Panc1 (cell line): ENCODE results near the gene NID1. TPM values are rescaled to one million over a fixed set of nuclear protein-coding genes. Genes with fewer than 3 reads are reported as not detected.

Experiments used
- ATAC-seq: fragments of 200-7000 bp; cut with Tn5 transposase; 2 replicates; pipeline ENCODE4 v1.9.1; 2020; ENCODE audit warnings: mild to moderate bottlenecking, moderate library complexity
- BruUV-seq: library from RNA; stranded (reverse); fragments of 400-500 nt; replicated peaks from 2 replicates; lab custom pipeline; 2021; lab: Mats Ljungman, UMichigan
- CTCF ChIA-PET: fragments of 300-600 bp; sonication (Branson Sonifier 250); formaldehyde crosslinking; loops from one replicate; lab custom pipeline; 2022; ENCODE audit warnings: antibody characterized with exemption; lab: Charles Lee
- POLR2A ChIA-PET: fragments of 300-600 bp; sonication (Branson Sonifier 250); formaldehyde crosslinking; loops from one replicate; lab custom pipeline; 2022; ENCODE audit warnings: antibody characterized with exemption; lab: Charles Lee
- DNase-seq: peaks from one replicate; pipeline ENCODE4 v3.0.0-alpha.2; 2010; ENCODE audit warnings: low read depth, low spot score
- H3K27ac ChIP-seq: 2 replicates; pipeline ENCODE4 v1.5.1; 2011; ENCODE audit warnings: mild to moderate bottlenecking, low read length, inconsistent platforms
- H3K27me3 ChIP-seq: fragments of 200-500 bp; sonication (Bioruptor generic); 2 replicates; pipeline ENCODE4 v1.6.0; 2014; ENCODE audit warnings: low read length, inconsistent platforms; ENCODE audit not compliant: control insufficient read depth, insufficient read depth
- H3K36me3 ChIP-seq: fragments of 200-500 bp; sonication (Bioruptor generic); 2 replicates; pipeline ENCODE4 v1.5.1; 2014; ENCODE audit warnings: inconsistent platforms, mild to moderate bottlenecking, low read length, moderate library complexity; ENCODE audit not compliant: control insufficient read depth, insufficient read depth
- H3K4me1 ChIP-seq: 2 replicates; pipeline ENCODE4 v1.5.1; 2011; ENCODE audit warnings: inconsistent platforms, mild to moderate bottlenecking, low read length, moderate library complexity; ENCODE audit not compliant: control insufficient read depth, insufficient read depth
- H3K4me3 ChIP-seq, 2 experiments: 2 replicates each; pipeline ENCODE4 v1.5.1; 2011 to 2012; ENCODE audit warnings: low read depth in 2 of 2, low read length in 2 of 2, mild to moderate bottlenecking in 2 of 2, inconsistent platforms in 1 of 2, moderate library complexity in 1 of 2
- H3K9me3 ChIP-seq: fragments of 200-500 bp; sonication (Bioruptor generic); 2 replicates; pipeline ENCODE4 v1.5.1; 2014; ENCODE audit warnings: low read depth, mild to moderate bottlenecking, inconsistent platforms, low read length, moderate library complexity; ENCODE audit not compliant: control insufficient read depth, insufficient read depth
- CTCF ChIP-seq: fragments of 450-650 bp; IDR thresholded peaks from 2 replicates; pipeline ENCODE4 v1.5.1; 2017; ENCODE audit warnings: mild to moderate bottlenecking
- POLR2AphosphoS5 ChIP-seq: IDR thresholded peaks from 2 replicates; pipeline ENCODE4 v1.6.1; 2012; ENCODE audit warnings: mild to moderate bottlenecking, low read depth, low read length, moderate library complexity
- SIN3A ChIP-seq: IDR thresholded peaks from 2 replicates; pipeline ENCODE4 v1.6.1; 2012; ENCODE audit warnings: low read depth, mild to moderate bottlenecking, low read length, moderate library complexity, borderline replicate concordance; ENCODE audit not compliant: insufficient read depth
- TCF7L2 ChIP-seq: IDR thresholded peaks from 2 replicates; pipeline ENCODE4 v1.6.1; 2011; ENCODE audit warnings: mild to moderate bottlenecking, low read depth, low read length, inconsistent platforms
- in situ Hi-C: cut with HindIII; loops from 2 replicates; pipeline ENCODE4 v1.10.0; 2016; ENCODE audit warnings: low sequenced_read_pairs, low pct_unique_long_range_greater_than_20kb
- intact Hi-C: fragments of 100-400 bp; cut with micrococcal nuclease; formaldehyde crosslinking; loops from one replicate; pipeline ENCODE4 v1.10.0; 2022; ENCODE audit not compliant: unreplicated experiment
- total RNA-seq: library from RNA; stranded (reverse); gene quantifications from one replicate; pipeline ENCODE4 v1.2.1, GENCODE V29; 2021; ENCODE audit not compliant: unreplicated experiment
- TF ChIP-seq, protein P1 (sequence below), 2 experiments: IDR thresholded peaks; 2 replicates each; pipeline ENCODE4 v1.6.1; 2011 to 2012; ENCODE audit warnings: low read depth in 2 of 2, control low read depth in 1 of 2, low read length in 1 of 2, mild to moderate bottlenecking in 1 of 2, moderate library complexity in 1 of 2; ENCODE audit not compliant: insufficient read depth in 1 of 2

NID1 gene
- total RNA-seq, 1 experiment from 2014 or later, result 89.3 TPM

DNA sequence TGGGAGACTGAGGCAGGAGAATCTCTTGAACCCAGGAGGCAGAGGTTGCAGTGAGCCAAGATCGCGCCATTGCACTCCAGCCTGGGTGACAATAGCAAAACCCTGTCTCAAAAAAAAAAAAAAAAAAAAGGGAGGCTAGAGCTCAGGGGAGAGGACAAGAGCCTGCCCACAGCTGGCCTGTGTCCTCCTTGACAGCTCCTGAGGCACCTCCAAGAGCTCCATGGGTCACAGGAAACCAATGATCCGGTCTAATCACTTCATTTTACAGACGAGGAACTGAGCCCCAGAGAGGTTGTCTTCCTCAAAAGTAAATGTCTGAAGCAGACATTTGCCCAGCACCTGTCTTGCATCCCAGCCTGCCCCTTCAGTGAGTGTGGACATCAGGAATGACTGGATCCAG is 49.4 kb downstream of the NID1 start:
- ATAC-seq (no peak), DNase-seq (no peak)
- H3K36me3 ChIP-seq, result no peaks in the 10 kb centered on the region
- BruUV-seq, result no TSS peak
- no peaks in the 10 kb centered on the region for H3K4me1 ChIP-seq
- TF ChIP-seq SIN3A (no peak), TCF7L2 (no peak), CTCF (no peak), POLR2AphosphoS5 (no peak)
- TF ChIP-seq, protein P1, sequence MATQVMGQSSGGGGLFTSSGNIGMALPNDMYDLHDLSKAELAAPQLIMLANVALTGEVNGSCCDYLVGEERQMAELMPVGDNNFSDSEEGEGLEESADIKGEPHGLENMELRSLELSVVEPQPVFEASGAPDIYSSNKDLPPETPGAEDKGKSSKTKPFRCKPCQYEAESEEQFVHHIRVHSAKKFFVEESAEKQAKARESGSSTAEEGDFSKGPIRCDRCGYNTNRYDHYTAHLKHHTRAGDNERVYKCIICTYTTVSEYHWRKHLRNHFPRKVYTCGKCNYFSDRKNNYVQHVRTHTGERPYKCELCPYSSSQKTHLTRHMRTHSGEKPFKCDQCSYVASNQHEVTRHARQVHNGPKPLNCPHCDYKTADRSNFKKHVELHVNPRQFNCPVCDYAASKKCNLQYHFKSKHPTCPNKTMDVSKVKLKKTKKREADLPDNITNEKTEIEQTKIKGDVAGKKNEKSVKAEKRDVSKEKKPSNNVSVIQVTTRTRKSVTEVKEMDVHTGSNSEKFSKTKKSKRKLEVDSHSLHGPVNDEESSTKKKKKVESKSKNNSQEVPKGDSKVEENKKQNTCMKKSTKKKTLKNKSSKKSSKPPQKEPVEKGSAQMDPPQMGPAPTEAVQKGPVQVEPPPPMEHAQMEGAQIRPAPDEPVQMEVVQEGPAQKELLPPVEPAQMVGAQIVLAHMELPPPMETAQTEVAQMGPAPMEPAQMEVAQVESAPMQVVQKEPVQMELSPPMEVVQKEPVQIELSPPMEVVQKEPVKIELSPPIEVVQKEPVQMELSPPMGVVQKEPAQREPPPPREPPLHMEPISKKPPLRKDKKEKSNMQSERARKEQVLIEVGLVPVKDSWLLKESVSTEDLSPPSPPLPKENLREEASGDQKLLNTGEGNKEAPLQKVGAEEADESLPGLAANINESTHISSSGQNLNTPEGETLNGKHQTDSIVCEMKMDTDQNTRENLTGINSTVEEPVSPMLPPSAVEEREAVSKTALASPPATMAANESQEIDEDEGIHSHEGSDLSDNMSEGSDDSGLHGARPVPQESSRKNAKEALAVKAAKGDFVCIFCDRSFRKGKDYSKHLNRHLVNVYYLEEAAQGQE (IDR thresholded peaks at IDR 0.05; ENCODE audit: insufficient read depth in 1 of 2, low read depth in 2 of 2, low read length in 1 of 2), result no peak
- no peak overlapping the region for H3K27ac ChIP-seq
- H3K27me3 ChIP-seq, result no peaks in the 10 kb centered on the region
- ChIA-PET CTCF (no interaction called here), POLR2A (no interaction called here)
- intact Hi-C loops (no loop called here), in situ Hi-C loops (no loop called here)
- no peak overlapping the region for H3K4me3 ChIP-seq
- H3K9me3 ChIP-seq, result no peaks in the 10 kb centered on the region

DNA sequence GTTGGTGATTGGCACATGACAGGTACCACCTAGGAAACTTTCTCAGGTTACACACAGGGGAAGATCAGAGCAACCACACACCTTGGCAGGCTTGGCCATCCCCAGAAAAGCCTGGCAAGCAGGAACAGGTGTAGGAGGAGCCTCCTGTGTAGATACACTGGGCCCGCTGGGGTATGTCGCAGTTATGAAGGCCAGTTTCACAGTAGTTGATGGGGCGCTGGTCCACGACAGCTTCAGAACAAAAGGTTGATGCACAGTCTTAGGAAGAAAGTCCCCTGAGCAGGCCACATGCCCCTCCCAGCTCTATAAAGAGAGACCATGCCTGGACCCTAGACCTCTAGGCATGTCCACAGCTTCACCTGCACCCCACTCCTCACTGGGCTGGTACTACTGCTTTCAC is 51.6 kb downstream of the NID1 start:
- Histone ChIP-seq H3K36me3 (no peaks in the 10 kb centered on the region), H3K27me3 (no peaks in the 10 kb centered on the region), H3K9me3 (no peaks in the 10 kb centered on the region), H3K4me1 (no peaks in the 10 kb centered on the region), H3K4me3 (no peak overlapping the region), H3K27ac (no peak overlapping the region)
- in situ Hi-C loops (no loop called here), intact Hi-C loops (no loop called here)
- ATAC-seq, result no peak
- ChIA-PET CTCF (no interaction called here), POLR2A (no interaction called here)
- BruUV-seq, result no TSS peak
- TF ChIP-seq SIN3A (no peak), TCF7L2 (no peak), POLR2AphosphoS5 (no peak), CTCF (no peak)
- TF ChIP-seq, protein P1 (IDR thresholded peaks at IDR 0.05; ENCODE audit: insufficient read depth in 1 of 2, low read depth in 2 of 2, low read length in 1 of 2), result no peak
- no peak for DNase-seq
